IPS-20b (cell line): ENCODE results near the gene IQSEC3.
A peak's percentile ranks its signal among the peaks of the same experiment; 100 is the strongest.
"Not testable (repeated sequence)": the region's sequence is repeated elsewhere in the genome, so short reads cannot be mapped to it uniquely, and the experiment has no call there.

Experiments used
- H3K27ac ChIP-seq: one replicate; pipeline ENCODE4 v1.5.1; 2013; ENCODE audit warnings: low read length
- H3K27me3 ChIP-seq: 2 replicates; pipeline ENCODE4 v1.6.1; 2013; ENCODE audit warnings: mild to moderate bottlenecking, low read length, inconsistent platforms; ENCODE audit not compliant: insufficient read depth
- H3K36me3 ChIP-seq: 2 replicates; pipeline ENCODE4 v1.6.1; 2013; ENCODE audit warnings: low read depth, mild to moderate bottlenecking, inconsistent platforms, low read length, moderate library complexity; ENCODE audit not compliant: insufficient read depth
- H3K4me1 ChIP-seq: 2 replicates; pipeline ENCODE4 v1.6.1; 2013; ENCODE audit warnings: mild to moderate bottlenecking, control low read depth, inconsistent platforms, low read length, moderate library complexity; ENCODE audit not compliant: insufficient read depth
- H3K4me3 ChIP-seq: 2 replicates; pipeline ENCODE4 v1.5.1; 2013; ENCODE audit warnings: mild to moderate bottlenecking, low read length, inconsistent platforms
- H3K9ac ChIP-seq: 2 replicates; pipeline ENCODE4 v1.6.1; 2013; ENCODE audit warnings: low read depth, mild to moderate bottlenecking, inconsistent platforms, low read length, moderate library complexity
- H3K9me3 ChIP-seq: 2 replicates; pipeline ENCODE4 v1.6.1; 2013; ENCODE audit warnings: mild to moderate bottlenecking, low read depth, low read length, inconsistent platforms; ENCODE audit not compliant: insufficient read depth

The IQSEC3 gene

DNA sequence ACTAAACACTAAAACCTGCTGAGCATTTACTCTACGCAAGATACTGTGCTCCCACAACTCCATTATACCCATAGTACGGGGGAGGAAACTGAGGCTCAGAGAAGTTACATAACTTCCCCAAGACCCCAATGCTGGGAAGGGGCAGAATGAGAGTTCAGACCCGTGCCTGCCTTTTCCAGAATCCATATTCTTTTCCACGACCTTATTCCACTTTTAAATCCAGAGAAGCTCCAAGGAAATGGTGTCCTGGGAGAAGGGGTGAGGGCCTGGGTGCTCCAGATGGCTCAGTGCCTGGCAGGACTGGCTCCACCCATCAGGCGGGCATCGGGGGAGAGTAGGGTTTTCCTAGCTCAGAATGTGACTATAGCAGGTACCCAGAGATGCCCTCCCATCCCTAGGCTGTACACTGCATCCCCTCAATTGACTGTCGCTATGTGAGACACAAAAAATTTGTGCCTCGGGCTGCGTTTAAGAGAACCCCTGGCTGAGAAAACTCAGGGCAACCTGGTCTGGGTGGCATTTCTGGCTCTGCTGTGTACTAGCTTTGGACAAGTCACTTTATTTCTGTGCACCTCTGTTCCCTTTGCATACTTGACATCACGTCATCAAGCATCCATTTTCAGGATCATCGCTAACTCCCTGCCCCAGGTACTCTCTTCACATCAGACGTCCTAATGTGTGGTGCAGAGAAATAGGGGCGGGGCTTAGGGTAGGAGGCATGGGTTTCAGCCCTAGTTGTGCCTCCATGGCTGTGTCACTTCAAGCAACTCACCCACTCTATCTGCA is 11.6 kb upstream of the IQSEC3 start:
- Histone ChIP-seq H3K27ac (no peak overlapping the region), H3K27me3 (peaks cover 6% of the 10 kb centered on the region; the same call in 1 of the 2 replicates), H3K9me3 (no peaks in the 10 kb centered on the region), H3K9ac (no peak overlapping the region), H3K36me3 (no peaks in the 10 kb centered on the region), H3K4me3 (no peak overlapping the region), H3K4me1 (peaks cover 11% of the 10 kb centered on the region; the same call in 1 of the 2 replicates)

GRCh38 chr12:56683-57346 is 9.8 kb upstream of the IQSEC3 start:
- Histone ChIP-seq H3K27me3 (peaks cover 6% of the 10 kb centered on the region; the same call in 1 of the 2 replicates), H3K9ac (no peak overlapping the region)

GRCh38 chr12:57539-57938 is 9.0 kb upstream of the IQSEC3 start:
- Histone ChIP-seq H3K4me1 (peaks cover 11% of the 10 kb centered on the region; the same call in 1 of the 2 replicates), H3K4me3 (no peak overlapping the region), H3K9me3 (no peaks in the 10 kb centered on the region), H3K9ac (no peak overlapping the region), H3K27me3 (peaks cover 6% of the 10 kb centered on the region; the same call in 1 of the 2 replicates), H3K27ac (no peak overlapping the region), H3K36me3 (no peaks in the 10 kb centered on the region)

More at GRCh38 chr12:56683-57346, 9.8 kb upstream of the IQSEC3 start:
- Histone ChIP-seq H3K4me3 (no peak overlapping the region), H3K27ac (no peak overlapping the region), H3K9me3 (no peaks in the 10 kb centered on the region), H3K36me3 (no peaks in the 10 kb centered on the region), H3K4me1 (peaks cover 11% of the 10 kb centered on the region; the same call in 1 of the 2 replicates)

DNA sequence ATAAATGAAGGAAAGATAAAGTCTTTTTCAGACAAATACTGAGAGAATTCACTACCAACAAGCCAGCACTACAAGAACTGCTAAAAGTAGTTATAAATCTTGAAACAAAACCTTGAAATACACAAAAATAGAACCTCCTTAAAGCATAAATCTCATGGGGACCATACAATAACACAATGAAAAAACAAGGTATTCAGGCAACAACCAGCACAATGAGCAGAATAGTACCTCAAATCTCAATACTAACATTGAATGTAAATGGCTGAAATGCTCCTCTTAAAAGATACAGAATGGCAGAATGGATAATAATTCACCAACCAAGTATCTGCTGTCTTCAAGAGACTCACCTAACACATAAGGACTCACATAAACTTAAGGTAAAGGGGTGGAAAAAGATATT is 7.7 kb upstream of the IQSEC3 start:
- Histone ChIP-seq H3K36me3 (no peaks in the 10 kb centered on the region), H3K9me3 (no peaks in the 10 kb centered on the region), H3K4me1 (peaks cover 11% of the 10 kb centered on the region; the same call in 1 of the 2 replicates), H3K9ac (no peak overlapping the region), H3K27me3 (peaks cover 6% of the 10 kb centered on the region; the same call in 1 of the 2 replicates), H3K27ac (no peak overlapping the region), H3K4me3 (no peak overlapping the region)

DNA sequence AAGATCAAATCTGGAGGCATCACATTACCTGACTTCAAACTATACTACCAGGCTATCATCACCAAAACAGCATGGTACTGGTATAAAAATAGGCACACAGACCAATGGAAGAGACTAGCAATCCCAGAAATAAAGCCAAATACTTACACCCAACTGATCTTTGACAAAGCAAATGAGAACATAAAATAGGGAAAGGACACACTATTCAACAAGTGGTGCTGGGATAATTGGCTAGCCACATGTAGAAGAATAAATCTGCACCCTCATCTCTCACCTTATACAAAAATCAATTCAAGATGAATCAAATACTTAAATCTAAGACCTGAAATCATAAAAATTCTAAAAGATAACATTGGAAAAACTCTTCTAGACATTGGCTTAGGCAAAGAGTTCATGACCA is 4.7 kb upstream of the IQSEC3 start:
- H3K27ac ChIP-seq, H3K9ac ChIP-seq, H3K4me3 ChIP-seq, H3K36me3 ChIP-seq, H3K4me1 ChIP-seq, H3K9me3 ChIP-seq: not testable (repeated sequence)
- peaks cover 14% of the 10 kb centered on the region for H3K27me3 ChIP-seq

DNA sequence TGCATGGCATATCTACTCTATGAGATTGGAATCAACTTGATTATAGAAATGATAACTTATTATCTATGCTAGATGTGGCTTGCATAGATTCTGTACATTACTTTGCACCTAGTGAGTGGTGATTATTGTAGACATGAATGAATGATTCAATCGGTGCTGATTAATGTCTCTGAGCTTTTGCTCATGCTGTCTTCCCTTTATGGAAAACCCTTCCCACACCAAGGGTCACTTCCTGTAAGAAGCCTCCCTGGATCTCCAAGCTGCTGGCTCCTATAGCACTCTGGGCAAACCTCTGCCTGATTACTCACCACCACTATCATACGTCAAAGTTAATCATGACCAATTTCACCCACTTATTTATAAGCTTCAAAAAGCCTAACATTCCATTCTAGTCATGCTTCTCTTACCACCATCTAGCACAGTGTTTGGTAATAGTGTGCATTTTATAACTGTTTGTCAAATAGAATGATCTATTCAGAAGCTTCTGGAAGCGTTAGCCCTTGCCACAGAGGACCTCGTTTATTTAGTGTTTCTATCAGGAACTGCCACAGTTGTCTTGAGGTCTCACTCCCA is 990 bp upstream of the IQSEC3 start:
- not testable (repeated sequence) for H3K9me3 ChIP-seq, H3K27ac ChIP-seq, H3K36me3 ChIP-seq, H3K4me1 ChIP-seq, H3K9ac ChIP-seq
- Histone ChIP-seq H3K4me3 (peak overlapping the region; percentile 30; the same call in 1 of the 2 replicates), H3K27me3 (peaks cover 37% of the 10 kb centered on the region)

- H3K9me3 ChIP-seq, H3K36me3 ChIP-seq, H3K27ac ChIP-seq, H3K9ac ChIP-seq, H3K4me1 ChIP-seq, H3K4me3 ChIP-seq: not testable (repeated sequence)
- peaks cover 50% of the 10 kb centered on the region for H3K27me3 ChIP-seq
These were observed 376 bp downstream of the IQSEC3 start for GRCh38 chr12:66782-67504.

DNA sequence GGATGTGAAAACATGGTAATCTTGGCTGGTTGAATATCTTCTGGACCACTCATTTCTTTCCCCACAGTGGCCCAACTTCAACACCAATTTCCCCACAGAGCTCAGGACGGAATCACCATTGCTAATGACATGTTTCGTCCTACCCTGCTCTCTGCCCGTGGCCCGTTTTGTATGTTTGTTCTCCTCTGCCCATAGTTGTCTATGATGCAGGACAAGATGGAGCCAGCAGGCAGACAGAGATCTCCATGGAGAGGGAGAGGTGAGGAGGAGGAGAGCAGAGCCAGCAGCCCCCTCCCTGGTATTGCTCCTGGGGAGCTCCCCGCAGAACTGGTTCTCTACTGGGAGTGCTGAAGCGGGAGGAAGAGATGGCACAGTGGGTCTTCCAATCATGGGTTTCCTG is 3.1 kb downstream of the IQSEC3 start:
- peaks cover 54% of the 10 kb centered on the region for H3K27me3 ChIP-seq
- H3K4me3 ChIP-seq, H3K9ac ChIP-seq, H3K4me1 ChIP-seq, H3K36me3 ChIP-seq, H3K9me3 ChIP-seq, H3K27ac ChIP-seq: not testable (repeated sequence)

- H3K27ac ChIP-seq, H3K4me3 ChIP-seq, H3K9ac ChIP-seq, H3K36me3 ChIP-seq, H3K9me3 ChIP-seq, H3K4me1 ChIP-seq: not testable (repeated sequence)
- peaks cover 50% of the 10 kb centered on the region for H3K27me3 ChIP-seq
These were observed 4.0 kb downstream of the IQSEC3 start for GRCh38 chr12:70541-70940.

DNA sequence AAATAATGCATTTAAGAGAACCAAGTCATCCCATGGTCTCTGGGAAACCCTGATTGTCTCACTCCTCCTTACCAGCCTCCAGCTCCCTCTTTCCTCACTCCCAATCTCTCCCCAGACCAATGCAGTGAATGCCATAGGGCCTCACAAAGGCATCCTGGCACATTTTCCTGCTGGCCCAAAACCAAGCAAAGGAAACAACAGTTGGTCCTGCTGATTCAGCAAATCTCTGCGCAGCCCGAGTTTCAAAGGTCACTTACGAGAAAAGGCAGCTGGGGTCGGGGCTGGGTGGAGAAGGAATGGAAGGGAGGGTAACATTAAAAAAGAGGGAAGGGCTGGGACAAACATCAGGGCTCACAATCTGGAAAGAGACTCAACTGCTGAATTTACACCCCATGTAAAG is 5.5 kb downstream of the IQSEC3 start:
- not testable (repeated sequence) for H3K4me1 ChIP-seq, H3K9me3 ChIP-seq, H3K9ac ChIP-seq, H3K4me3 ChIP-seq, H3K27ac ChIP-seq, H3K36me3 ChIP-seq
- peaks cover 60% of the 10 kb centered on the region for H3K27me3 ChIP-seq

DNA sequence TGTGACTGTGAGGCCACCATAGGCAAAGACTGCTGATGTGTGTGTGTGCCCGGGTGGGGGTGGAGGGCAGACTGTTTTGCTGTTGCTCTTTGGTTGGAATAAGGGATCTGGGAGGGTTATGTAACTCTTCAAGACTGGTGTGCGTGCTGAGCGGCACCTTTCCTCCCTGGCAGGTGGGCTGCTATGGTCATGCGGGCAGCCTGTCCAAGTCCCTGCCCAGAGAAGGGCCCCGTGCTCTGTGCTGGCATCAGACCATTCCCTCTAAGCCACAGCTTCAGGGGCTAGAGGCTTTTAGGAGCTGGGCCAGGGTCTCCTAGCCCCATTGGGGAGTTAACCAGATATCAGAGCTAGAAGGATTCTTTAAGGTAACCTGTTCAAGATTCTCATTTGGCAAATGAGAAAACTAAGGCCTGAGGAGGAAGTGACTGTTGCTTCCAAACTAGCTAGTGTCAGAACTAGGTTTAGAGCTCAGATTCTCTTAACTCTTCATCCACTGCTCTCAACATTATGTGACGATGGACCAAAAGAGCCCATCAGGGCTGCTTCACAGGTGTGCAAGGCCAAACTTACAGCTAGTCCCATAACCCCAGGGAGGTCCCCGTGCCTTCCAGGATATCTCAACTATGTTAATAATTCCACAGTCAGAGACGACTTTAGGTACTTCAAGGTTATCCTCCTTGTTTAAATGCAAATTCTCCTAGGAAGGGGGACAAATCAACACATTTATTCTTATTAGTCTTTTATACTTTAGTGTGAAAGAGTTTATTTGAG is 8.0 kb downstream of the IQSEC3 start:
- peaks cover 67% of the 10 kb centered on the region for H3K27me3 ChIP-seq
- not testable (repeated sequence) for H3K9ac ChIP-seq, H3K9me3 ChIP-seq, H3K4me3 ChIP-seq, H3K27ac ChIP-seq, H3K36me3 ChIP-seq, H3K4me1 ChIP-seq
